ENCODE measurements around the gene FHIP1B. TPM values are rescaled to one million over a fixed set of nuclear protein-coding genes. Genes with fewer than 3 reads are reported as not detected.

FHIP1B gene
- total RNA-seq, 2 experiments from 2014 or later, result 20.1 to 21.2 TPM

- H3K9me3 ChIP-seq (ENCODE audit: low read length), result no peaks in the 10 kb centered on the region
- ChIA-PET CTCF (ENCODE audit: unreplicated experiment) (interaction anchor here (1.1 kb wide), 1 partner anchor 11 kb away, joined by 4 read pairs; no protein-coding TSS in a partner anchor), POLR2A (interaction anchor here (1.3 kb wide), 1 partner anchor 10 kb away, joined by 5 read pairs; no protein-coding TSS in a partner anchor)
- H3K36me3 ChIP-seq (ENCODE audit: insufficient read depth, low read length), result no peaks in the 10 kb centered on the region
- H3K27ac ChIP-seq (ENCODE audit: low read depth, low read length, poor library complexity, severe bottlenecking), result no peak overlapping the region
- no peaks in the 10 kb centered on the region for H4K20me1 ChIP-seq (ENCODE audit: insufficient read depth, low read length)
- H3K79me2 ChIP-seq (ENCODE audit: insufficient read depth, low read depth, low read length), result no peaks in the 10 kb centered on the region
- no peak for DNase-seq (ENCODE audit: low spot score)
- TF ChIP-seq, protein P1, sequence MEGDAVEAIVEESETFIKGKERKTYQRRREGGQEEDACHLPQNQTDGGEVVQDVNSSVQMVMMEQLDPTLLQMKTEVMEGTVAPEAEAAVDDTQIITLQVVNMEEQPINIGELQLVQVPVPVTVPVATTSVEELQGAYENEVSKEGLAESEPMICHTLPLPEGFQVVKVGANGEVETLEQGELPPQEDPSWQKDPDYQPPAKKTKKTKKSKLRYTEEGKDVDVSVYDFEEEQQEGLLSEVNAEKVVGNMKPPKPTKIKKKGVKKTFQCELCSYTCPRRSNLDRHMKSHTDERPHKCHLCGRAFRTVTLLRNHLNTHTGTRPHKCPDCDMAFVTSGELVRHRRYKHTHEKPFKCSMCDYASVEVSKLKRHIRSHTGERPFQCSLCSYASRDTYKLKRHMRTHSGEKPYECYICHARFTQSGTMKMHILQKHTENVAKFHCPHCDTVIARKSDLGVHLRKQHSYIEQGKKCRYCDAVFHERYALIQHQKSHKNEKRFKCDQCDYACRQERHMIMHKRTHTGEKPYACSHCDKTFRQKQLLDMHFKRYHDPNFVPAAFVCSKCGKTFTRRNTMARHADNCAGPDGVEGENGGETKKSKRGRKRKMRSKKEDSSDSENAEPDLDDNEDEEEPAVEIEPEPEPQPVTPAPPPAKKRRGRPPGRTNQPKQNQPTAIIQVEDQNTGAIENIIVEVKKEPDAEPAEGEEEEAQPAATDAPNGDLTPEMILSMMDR (conservative IDR thresholded peaks at IDR 0.05; ENCODE audit: low read length), result no peak
- TF ChIP-seq EZH2phosphoT487 (IDR thresholded peaks at IDR 0.05; ENCODE audit: borderline replicate concordance, low read depth, low read length), result no peak
- intact Hi-C loops (cut with micrococcal nuclease; ENCODE audit: unreplicated experiment), result no loop called here
- BruUV-seq (replicated peaks), result no TSS peak
- peaks cover 18% of the 10 kb centered on the region for H3K4me1 ChIP-seq (ENCODE audit: insufficient read depth, low read length, poor library complexity, severe bottlenecking)
- no peak overlapping the region for H3K4me2 ChIP-seq (ENCODE audit: low read length)
- H3K4me3 ChIP-seq (ENCODE audit: low read depth, low read length, poor library complexity, severe bottlenecking), result no peak overlapping the region
- no peaks in the 10 kb centered on the region for H3K9me2 ChIP-seq (ENCODE audit: insufficient read depth, low read length)
- H2AFZ ChIP-seq (ENCODE audit: low read length), result no peak overlapping the region
Observed at GRCh38 chr11:6240781-6241180, 6.3 kb upstream of the FHIP1B start.

DNA sequence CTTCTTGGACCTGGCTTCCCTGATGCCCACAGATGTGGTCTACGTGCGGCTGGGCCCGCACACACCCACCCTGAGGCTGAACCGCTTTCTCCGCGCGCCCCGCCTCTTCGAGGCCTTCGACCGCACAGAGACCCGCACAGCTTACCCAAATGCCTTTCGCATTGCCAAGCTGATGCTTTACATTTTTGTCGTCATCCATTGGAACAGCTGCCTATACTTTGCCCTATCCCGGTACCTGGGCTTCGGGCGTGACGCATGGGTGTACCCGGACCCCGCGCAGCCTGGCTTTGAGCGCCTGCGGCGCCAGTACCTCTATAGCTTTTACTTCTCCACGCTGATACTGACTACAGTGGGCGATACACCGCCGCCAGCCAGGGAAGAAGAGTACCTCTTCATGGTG, 5.7 kb upstream of the FHIP1B start:
- CTCF ChIA-PET (ENCODE audit: unreplicated experiment), result interaction anchor here (1.1 kb wide), 1 partner anchor 10 kb away, joined by 4 read pairs; no protein-coding TSS in a partner anchor
- TF ChIP-seq, protein P1 (conservative IDR thresholded peaks at IDR 0.05; ENCODE audit: low read length), result no peak
- TF ChIP-seq EZH2phosphoT487 (IDR thresholded peaks at IDR 0.05; ENCODE audit: borderline replicate concordance, low read depth, low read length), result no peak

GRCh38 chr11:6238902-6239301, 4.5 kb upstream of the FHIP1B start, which contains the start of gene CNGA4:
TSS of gene CNGA4 (plus strand) at chr11:6239089. CDS start at chr11:6239207, 118 bp downstream.
- H3K4me3 ChIP-seq (ENCODE audit: low read depth, low read length, poor library complexity, severe bottlenecking), result no peak within 1 kb of the TSS
- H3K4me2 ChIP-seq (ENCODE audit: low read length), result peak within 1 kb of the TSS; percentile 38
- no peak within 1 kb of the TSS for H3K27ac ChIP-seq (ENCODE audit: low read depth, low read length, poor library complexity, severe bottlenecking)
- no peaks in the 10 kb centered on the region for H4K20me1 ChIP-seq (ENCODE audit: insufficient read depth, low read length)
- TF ChIP-seq, protein P1 (conservative IDR thresholded peaks at IDR 0.05; ENCODE audit: low read length), result no peak
- no peak for TF ChIP-seq EZH2phosphoT487 (IDR thresholded peaks at IDR 0.05; ENCODE audit: borderline replicate concordance, low read depth, low read length)
- peak within 1 kb of the TSS; percentile 42 for H2AFZ ChIP-seq (ENCODE audit: low read length)
- intact Hi-C loops (cut with micrococcal nuclease; ENCODE audit: unreplicated experiment), result loop anchor here (10.0 kb wide), 3 partner anchors 446 to 686 kb away; partner anchors contain the start of genes MRPL17, OR2D3, TRIM22 and TRIM5
- H3K36me3 ChIP-seq (ENCODE audit: insufficient read depth, low read length), result no peaks in the 10 kb centered on the region
- BruUV-seq (replicated peaks), result no TSS peak
- no peaks in the 10 kb centered on the region for H3K9me2 ChIP-seq (ENCODE audit: insufficient read depth, low read length)
- H3K9me3 ChIP-seq (ENCODE audit: low read length), result no peaks in the 10 kb centered on the region
- peaks cover 3% of the 10 kb centered on the region; the same call in 1 of the 2 replicates for H3K79me2 ChIP-seq (ENCODE audit: insufficient read depth, low read depth, low read length)
- ChIA-PET POLR2A (interaction anchor here (0.6 to 1.3 kb wide), 4 partner anchors 33 to 1736 kb away, joined by 3 to 7 read pairs (median 3); partner anchors contain the start of genes C11orf42 and TPP1), CTCF (ENCODE audit: unreplicated experiment) (interaction anchor here (1.1 kb wide), 1 partner anchor 12 kb away, joined by 5 read pairs; no protein-coding TSS in a partner anchor)
- peaks cover 19% of the 10 kb centered on the region for H3K4me1 ChIP-seq (ENCODE audit: insufficient read depth, low read length, poor library complexity, severe bottlenecking)
- DNase-seq (ENCODE audit: low spot score), result peak; percentile 19

More for the DNA sequence above, 5.7 kb upstream of the FHIP1B start:
- no peak for DNase-seq (ENCODE audit: low spot score)
- Histone ChIP-seq H2AFZ (ENCODE audit: low read length) (no peak overlapping the region), H4K20me1 (ENCODE audit: insufficient read depth, low read length) (no peaks in the 10 kb centered on the region), H3K9me2 (ENCODE audit: insufficient read depth, low read length) (no peaks in the 10 kb centered on the region), H3K4me3 (ENCODE audit: low read depth, low read length, poor library complexity, severe bottlenecking) (no peak overlapping the region), H3K4me2 (ENCODE audit: low read length) (no peak overlapping the region), H3K36me3 (ENCODE audit: insufficient read depth, low read length) (no peaks in the 10 kb centered on the region), H3K4me1 (ENCODE audit: insufficient read depth, low read length, poor library complexity, severe bottlenecking) (peaks cover 18% of the 10 kb centered on the region), H3K9me3 (ENCODE audit: low read length) (no peaks in the 10 kb centered on the region), H3K27ac (ENCODE audit: low read depth, low read length, poor library complexity, severe bottlenecking) (no peak overlapping the region), H3K79me2 (ENCODE audit: insufficient read depth, low read depth, low read length) (no peaks in the 10 kb centered on the region)
- intact Hi-C loops (cut with micrococcal nuclease; ENCODE audit: unreplicated experiment), result no loop called here
- BruUV-seq (replicated peaks), result no TSS peak
- POLR2A ChIA-PET, result interaction anchor here (1.3 kb wide), 1 partner anchor 11 kb away, joined by 5 read pairs; no protein-coding TSS in a partner anchor
